HCT116 (cell line): ENCODE data around the gene CACNA2D3. TPM values are rescaled to one million over a fixed set of nuclear protein-coding genes. Genes with fewer than 3 reads are reported as not detected.

Source experiments
- ATAC-seq: fragments of 200-7000 bp; cut with Tn5 transposase; 2 replicates; pipeline ENCODE4 v1.9.1; 2020; ENCODE audit warnings: mild to moderate bottlenecking, moderate library complexity
- BruUV-seq: library from RNA; stranded (reverse); fragments of 400-500 nt; replicated peaks from 2 replicates; lab custom pipeline; 2021; lab: Mats Ljungman, UMichigan
- CTCF ChIA-PET: fragments of 300-600 bp; sonication (Branson Sonifier 250); formaldehyde crosslinking; loops from one replicate; lab custom pipeline; 2021; ENCODE audit warnings: antibody characterized with exemption; lab: Charles Lee
- POLR2A ChIA-PET: fragments of 300-600, 350-600 bp; sonication (Branson Sonifier 250); formaldehyde crosslinking; loops from one replicate; lab custom pipeline; 2021; ENCODE audit warnings: antibody characterized with exemption; lab: Charles Lee
- RAD21 ChIA-PET, 2 experiments: fragments of 300-600 bp; sonication (Branson Sonifier 250); formaldehyde crosslinking; loops; one replicate each; lab custom pipeline; 2023; ENCODE audit warnings: low total read pairs in 2 of 2; ENCODE audit not compliant: uncharacterized antibody in 2 of 2, unreplicated experiment in 2 of 2, low non-redundant PET in 1 of 2; lab: Charles Lee
- DNase-seq: peaks from one replicate; pipeline ENCODE4 v3.0.0-alpha.2; 2010; ENCODE audit warnings: low read depth, low spot score
- H2AFZ ChIP-seq: fragments of 200-600 bp; shearing (Covaris generic), sonication (generic); 2 replicates; pipeline ENCODE4 v1.6.1; 2017; ENCODE audit warnings: low read depth, mixed run types, mixed read lengths, antibody characterized with exemption, low read length; ENCODE audit not compliant: poor library complexity, severe bottlenecking
- H3K27ac ChIP-seq: 2 replicates; pipeline ENCODE4 v1.5.1; 2012; ENCODE audit warnings: low read depth, low read length
- H3K27me3 ChIP-seq: fragments of 200-600 bp; sonication (generic); 2 replicates; pipeline ENCODE4 v1.6.1; 2016; ENCODE audit warnings: mixed run types, low read length, mixed read lengths; ENCODE audit not compliant: insufficient read depth
- H3K36me3 ChIP-seq, 2 experiments: fragments of 200-500 bp in 1 of 2; fragments of 200-600 bp in 1 of 2; sonication (Bioruptor generic) in 1 of 2; sonication (generic) in 1 of 2; 2 replicates each; pipeline versions ENCODE4 v1.5.1 to v1.6.1; 2014 to 2016; ENCODE audit warnings: low read length in 2 of 2, inconsistent platforms in 1 of 2, mixed read lengths in 1 of 2, mixed run types in 1 of 2; ENCODE audit not compliant: insufficient read depth in 2 of 2, control insufficient read depth in 1 of 2
- H3K4me1 ChIP-seq, 2 experiments: fragments of 200-600 bp in 1 of 2; sonication (generic) in 1 of 2; 2 replicates each; pipeline versions ENCODE4 v1.5.1 to v1.6.1; 2012 to 2017; ENCODE audit warnings: low read length in 2 of 2, inconsistent platforms in 1 of 2, mild to moderate bottlenecking in 1 of 2, mixed read lengths in 1 of 2, mixed run types in 1 of 2, moderate library complexity in 1 of 2; ENCODE audit not compliant: insufficient read depth in 2 of 2, control insufficient read depth in 1 of 2
- H3K4me2 ChIP-seq: fragments of 200-600 bp; sonication (generic); 2 replicates; pipeline ENCODE4 v1.6.1; 2017; ENCODE audit warnings: mixed run types, low read length, mixed read lengths
- H3K4me3 ChIP-seq, 2 experiments: fragments of 200-600 bp in 1 of 2; sonication (generic) in 1 of 2; replicated peaks in 1 of 2; 2 replicates each; pipeline ENCODE4 v1.5.1; 2011 to 2016; ENCODE audit warnings: low read length in 2 of 2, control low read depth in 1 of 2, low read depth in 1 of 2, mild to moderate bottlenecking in 1 of 2, mixed read lengths in 1 of 2, mixed run types in 1 of 2
- H3K79me2 ChIP-seq: fragments of 200-600 bp; sonication (generic); 2 replicates; pipeline ENCODE4 v1.6.1; 2017; ENCODE audit warnings: mild to moderate bottlenecking, mixed run types, low read length, moderate library complexity, mixed read lengths; ENCODE audit not compliant: insufficient read depth
- H3K9ac ChIP-seq: fragments of 200-600 bp; sonication (generic); 2 replicates; pipeline ENCODE4 v1.6.1; 2016; ENCODE audit warnings: low read length, mixed read lengths
- H3K9me2 ChIP-seq: fragments of 200-600 bp; sonication (generic), shearing (Covaris generic); 2 replicates; pipeline ENCODE4 v1.6.1; 2017; ENCODE audit warnings: mixed run types, mild to moderate bottlenecking, moderate library complexity; ENCODE audit not compliant: insufficient read depth
- H3K9me3 ChIP-seq, 2 experiments: fragments of 200-500 bp in 1 of 2; fragments of 200-600 bp in 1 of 2; sonication (Bioruptor generic) in 1 of 2; sonication (generic) in 1 of 2; 2 replicates each; pipeline ENCODE4 v1.6.1; 2014 to 2017; ENCODE audit warnings: low read length in 2 of 2, mixed read lengths in 2 of 2, inconsistent platforms in 1 of 2, low read depth in 1 of 2, mild to moderate bottlenecking in 1 of 2, mixed run types in 1 of 2, moderate library complexity in 1 of 2; ENCODE audit not compliant: control insufficient read depth in 1 of 2, insufficient read depth in 1 of 2
- H4K20me1 ChIP-seq: fragments of 200-600 bp; sonication (generic), shearing (Covaris generic); 2 replicates; pipeline ENCODE4 v1.6.1; 2017; ENCODE audit warnings: mixed run types, mild to moderate bottlenecking, moderate library complexity; ENCODE audit not compliant: insufficient read depth
- CBX3 ChIP-seq: IDR thresholded peaks from 2 replicates; pipeline ENCODE4 v1.6.1; 2012; ENCODE audit warnings: low read depth
- EGR1 ChIP-seq: IDR thresholded peaks from 2 replicates; pipeline ENCODE4 v1.6.1; 2012; ENCODE audit warnings: low read depth
- ELF1 ChIP-seq: IDR thresholded peaks from 2 replicates; pipeline ENCODE4 v1.6.1; 2012; ENCODE audit warnings: low read depth, borderline replicate concordance
- EZH2 ChIP-seq: fragments of 200-600 bp; sonication (generic); IDR thresholded peaks from 2 replicates; pipeline ENCODE4 v1.6.1; 2017; ENCODE audit warnings: antibody characterized with exemption, mixed run types
- FOSL1 ChIP-seq: IDR thresholded peaks from 2 replicates; pipeline ENCODE4 v1.6.1; 2012; ENCODE audit warnings: low read depth
- JUND ChIP-seq: IDR thresholded peaks from 2 replicates; pipeline ENCODE4 v1.6.1; 2012
- MAX ChIP-seq: IDR thresholded peaks from 2 replicates; pipeline ENCODE4 v1.6.1; 2012
- POLR2AphosphoS5 ChIP-seq: IDR thresholded peaks from 2 replicates; pipeline ENCODE4 v1.6.1; 2011; ENCODE audit warnings: mild to moderate bottlenecking, low read depth, low read length, moderate library complexity
- SIN3A ChIP-seq: IDR thresholded peaks from 2 replicates; pipeline ENCODE4 v1.6.1; 2012; ENCODE audit warnings: low read depth
- SP1 ChIP-seq: IDR thresholded peaks from 2 replicates; pipeline ENCODE4 v1.6.1; 2012; ENCODE audit warnings: low read depth
- TCF7L2 ChIP-seq: IDR thresholded peaks from 2 replicates; pipeline ENCODE4 v1.7.0; 2011; ENCODE audit warnings: borderline replicate concordance, inconsistent platforms; ENCODE audit not compliant: insufficient read depth, insufficient read length; ENCODE audit errors: extremely low read depth
- YY1 ChIP-seq: IDR thresholded peaks from 2 replicates; pipeline ENCODE4 v1.6.1; 2011; ENCODE audit warnings: low read length, low read depth, moderate library complexity, mild to moderate bottlenecking; ENCODE audit not compliant: insufficient replicate concordance; ENCODE audit errors: extremely low read depth
- ZBTB33 ChIP-seq: IDR thresholded peaks from 2 replicates; pipeline ENCODE4 v1.6.1; 2011; ENCODE audit warnings: mild to moderate bottlenecking, low read length, moderate library complexity; ENCODE audit not compliant: insufficient replicate concordance; ENCODE audit errors: extremely low read depth
- ZFX ChIP-seq: fragments of 450-650 bp; IDR thresholded peaks from 2 replicates; pipeline ENCODE4 v1.6.1; 2017
- ZNF274 ChIP-seq: fragments of 200-500 bp; sonication (Bioruptor generic); IDR thresholded peaks from 2 replicates; pipeline ENCODE4 v1.6.1; 2014; ENCODE audit warnings: mild to moderate bottlenecking, low read depth, low read length, inconsistent platforms
- intact Hi-C: fragments of 100-400 bp; cut with micrococcal nuclease; formaldehyde crosslinking; loops from 2 replicates; pipeline ENCODE4 v1.10.0; 2022
- total RNA-seq: library from RNA; stranded (reverse); gene quantifications from one replicate; pipeline ENCODE4 v1.2.1, GENCODE V29; 2021; ENCODE audit not compliant: unreplicated experiment

CACNA2D3 gene
- total RNA-seq, 1 experiment from 2014 or later: 0.20 TPM

- Histone ChIP-seq H3K27ac (no peak overlapping the region), H2AFZ (no peak overlapping the region), H3K9me3 (no peaks in the 10 kb centered on the region), H3K4me3 (no peak overlapping the region), H3K4me1 (no peaks in the 10 kb centered on the region), H3K9me2 (no peaks in the 10 kb centered on the region), H3K79me2 (no peaks in the 10 kb centered on the region), H3K36me3 (no peaks in the 10 kb centered on the region), H3K4me2 (no peak overlapping the region), H3K9ac (no peak overlapping the region), H4K20me1 (no peaks in the 10 kb centered on the region), H3K27me3 (peaks cover 23% of the 10 kb centered on the region)
- no TSS peak for BruUV-seq
- RAD21 ChIA-PET: no interaction called here
- DNase-seq: no peak
- POLR2A ChIA-PET: no interaction called here
- ATAC-seq: no peak
- CTCF ChIA-PET: no interaction called here
- intact Hi-C loops: no loop called here
- TF ChIP-seq FOSL1: no peak
- no peak for TF ChIP-seq TCF7L2
- no peak for TF ChIP-seq ZBTB33
- TF ChIP-seq ZFX: no peak
- TF ChIP-seq EZH2: no peak
- TF ChIP-seq CBX3: no peak
- no peak for TF ChIP-seq ZNF274
- TF ChIP-seq JUND: no peak
These were observed 47.2 kb downstream of the CACNA2D3 start for GRCh38 chr3:54169524-54169923.

- ChIA-PET RAD21 (no interaction called here), POLR2A (no interaction called here), CTCF (no interaction called here)
- ATAC-seq (no peak), DNase-seq (no peak)
- no peak overlapping the region for H3K4me3 ChIP-seq
- H3K9me3 ChIP-seq: no peaks in the 10 kb centered on the region
- BruUV-seq: no TSS peak
- no peak for TF ChIP-seq EGR1
- no peak for TF ChIP-seq JUND
- no peak for TF ChIP-seq FOSL1
- no peak for TF ChIP-seq EZH2
- TF ChIP-seq MAX: no peak
- no peak for TF ChIP-seq SIN3A
- TF ChIP-seq POLR2AphosphoS5: no peak
- no peak for TF ChIP-seq TCF7L2
- no peak for TF ChIP-seq SP1
- no peak for TF ChIP-seq ELF1
- TF ChIP-seq YY1: no peak
- no peaks in the 10 kb centered on the region for H3K4me1 ChIP-seq
- H3K4me2 ChIP-seq: no peak overlapping the region
- no peaks in the 10 kb centered on the region for H3K79me2 ChIP-seq
- H3K36me3 ChIP-seq: no peaks in the 10 kb centered on the region
- no peaks in the 10 kb centered on the region for H4K20me1 ChIP-seq
- no peaks in the 10 kb centered on the region for H3K9me2 ChIP-seq
- no peak overlapping the region for H3K27ac ChIP-seq
- peaks cover 29% of the 10 kb centered on the region for H3K27me3 ChIP-seq
- no peak overlapping the region for H2AFZ ChIP-seq
- H3K9ac ChIP-seq: no peak overlapping the region
- intact Hi-C loops: no loop called here
These were observed 49.2 kb downstream of the CACNA2D3 start for GRCh38 chr3:54171509-54171908.
